OCI-LY3 (cell line): ENCODE results near the gene KDM8.

Experiments used
- EZH2phosphoT487 ChIP-seq: fragments of 200-600 bp; shearing (Covaris generic); IDR thresholded peaks from 2 replicates; pipeline ENCODE4 v1.6.1; 2018; ENCODE audit warnings: antibody characterized with exemption, mixed run types, low read depth
- TF ChIP-seq, protein P1 (sequence below): fragments of 200-600, 300-600 bp; sonication (generic); IDR thresholded peaks from 2 replicates; pipeline ENCODE4 v1.5.1; 2014; ENCODE audit warnings: antibody characterized with exemption, low read length, low read depth

DNA sequence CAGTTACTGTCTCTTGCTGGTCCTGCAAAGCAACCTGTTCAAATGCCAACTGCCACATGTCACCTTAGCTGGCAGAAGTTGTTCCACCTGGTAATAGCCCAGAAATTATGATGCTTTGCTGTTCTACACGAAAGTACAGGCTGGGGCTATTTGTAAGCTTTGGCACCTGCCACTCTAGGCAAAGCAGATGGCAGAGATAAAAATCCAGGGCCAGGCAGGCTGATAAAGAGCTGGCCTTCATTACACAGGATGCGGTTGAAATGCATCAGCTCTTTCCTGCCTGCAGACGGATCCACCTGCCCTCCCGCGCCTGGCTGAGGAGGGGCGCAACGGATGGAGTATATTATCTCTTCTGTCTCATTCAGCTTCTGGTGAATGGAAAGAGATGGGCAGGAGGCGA is 29.3 kb upstream of the KDM8 start:
- TF ChIP-seq, protein P1, sequence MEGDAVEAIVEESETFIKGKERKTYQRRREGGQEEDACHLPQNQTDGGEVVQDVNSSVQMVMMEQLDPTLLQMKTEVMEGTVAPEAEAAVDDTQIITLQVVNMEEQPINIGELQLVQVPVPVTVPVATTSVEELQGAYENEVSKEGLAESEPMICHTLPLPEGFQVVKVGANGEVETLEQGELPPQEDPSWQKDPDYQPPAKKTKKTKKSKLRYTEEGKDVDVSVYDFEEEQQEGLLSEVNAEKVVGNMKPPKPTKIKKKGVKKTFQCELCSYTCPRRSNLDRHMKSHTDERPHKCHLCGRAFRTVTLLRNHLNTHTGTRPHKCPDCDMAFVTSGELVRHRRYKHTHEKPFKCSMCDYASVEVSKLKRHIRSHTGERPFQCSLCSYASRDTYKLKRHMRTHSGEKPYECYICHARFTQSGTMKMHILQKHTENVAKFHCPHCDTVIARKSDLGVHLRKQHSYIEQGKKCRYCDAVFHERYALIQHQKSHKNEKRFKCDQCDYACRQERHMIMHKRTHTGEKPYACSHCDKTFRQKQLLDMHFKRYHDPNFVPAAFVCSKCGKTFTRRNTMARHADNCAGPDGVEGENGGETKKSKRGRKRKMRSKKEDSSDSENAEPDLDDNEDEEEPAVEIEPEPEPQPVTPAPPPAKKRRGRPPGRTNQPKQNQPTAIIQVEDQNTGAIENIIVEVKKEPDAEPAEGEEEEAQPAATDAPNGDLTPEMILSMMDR: 0 out of 2 replicates have a peak, but pooled peaks have one; percentile 7
- no peak for TF ChIP-seq EZH2phosphoT487
